ENCODE measurements around the gene UCK1. TPM values are rescaled to one million over a fixed set of nuclear protein-coding genes. Genes with fewer than 3 reads are reported as not detected.

Gene UCK1
- total and polyA plus RNA-seq, 2 of the 13 experiments (the other 11 are each of a cell fraction or from before 2014, with no cell fraction given), result 11.0 to 24.1 TPM

DNA sequence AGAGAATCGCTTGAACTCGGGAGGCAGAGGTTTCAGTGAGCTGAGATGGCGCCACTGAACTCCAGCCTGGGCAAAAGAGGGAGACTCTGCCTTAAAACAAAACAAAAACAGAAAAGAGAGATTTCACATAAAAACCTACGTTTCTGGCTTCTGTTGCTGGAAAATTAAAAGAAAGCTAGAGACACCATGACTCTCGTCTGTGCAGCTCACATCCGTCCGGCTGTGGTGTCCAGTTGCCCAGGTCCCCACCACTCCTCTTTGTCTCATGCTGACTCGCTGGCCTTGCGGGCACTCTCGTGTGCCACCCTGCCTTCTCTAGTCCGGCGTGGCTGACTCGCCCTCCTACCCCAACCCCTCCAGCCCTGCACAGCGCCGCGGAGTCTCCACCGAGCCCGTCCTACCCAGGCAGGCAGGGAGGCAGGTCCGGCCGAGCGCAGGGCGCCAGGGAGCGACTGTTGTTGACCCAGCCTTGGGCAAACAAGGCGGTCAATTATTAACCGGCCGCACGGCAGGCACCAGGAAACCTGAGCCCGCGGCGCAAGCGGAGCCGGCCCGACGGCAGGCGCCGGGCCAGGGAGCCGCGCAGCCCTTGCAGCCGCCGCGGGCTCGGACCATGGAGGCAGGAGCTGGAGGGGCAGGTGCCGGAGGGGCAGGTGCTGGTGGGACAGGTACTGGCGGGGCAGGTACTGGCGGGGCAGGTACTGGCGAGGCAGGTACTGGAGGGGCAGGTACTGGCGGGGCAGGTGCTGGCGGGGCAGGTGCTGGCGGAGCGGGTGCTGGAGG, 14.1 kb upstream of the UCK1 start, which contains the start of gene PRRT1B (continued):
- TF ChIP-seq, protein P1, sequence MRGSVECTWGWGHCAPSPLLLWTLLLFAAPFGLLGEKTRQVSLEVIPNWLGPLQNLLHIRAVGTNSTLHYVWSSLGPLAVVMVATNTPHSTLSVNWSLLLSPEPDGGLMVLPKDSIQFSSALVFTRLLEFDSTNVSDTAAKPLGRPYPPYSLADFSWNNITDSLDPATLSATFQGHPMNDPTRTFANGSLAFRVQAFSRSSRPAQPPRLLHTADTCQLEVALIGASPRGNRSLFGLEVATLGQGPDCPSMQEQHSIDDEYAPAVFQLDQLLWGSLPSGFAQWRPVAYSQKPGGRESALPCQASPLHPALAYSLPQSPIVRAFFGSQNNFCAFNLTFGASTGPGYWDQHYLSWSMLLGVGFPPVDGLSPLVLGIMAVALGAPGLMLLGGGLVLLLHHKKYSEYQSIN (CRISPR knock-in tag; IDR thresholded peaks at IDR 0.05; ENCODE audit: borderline replicate concordance), result no peak
- TF ChIP-seq ATF1 (CRISPR knock-in tag; IDR thresholded peaks at IDR 0.05), result no peak
- TF ChIP-seq, protein P2, sequence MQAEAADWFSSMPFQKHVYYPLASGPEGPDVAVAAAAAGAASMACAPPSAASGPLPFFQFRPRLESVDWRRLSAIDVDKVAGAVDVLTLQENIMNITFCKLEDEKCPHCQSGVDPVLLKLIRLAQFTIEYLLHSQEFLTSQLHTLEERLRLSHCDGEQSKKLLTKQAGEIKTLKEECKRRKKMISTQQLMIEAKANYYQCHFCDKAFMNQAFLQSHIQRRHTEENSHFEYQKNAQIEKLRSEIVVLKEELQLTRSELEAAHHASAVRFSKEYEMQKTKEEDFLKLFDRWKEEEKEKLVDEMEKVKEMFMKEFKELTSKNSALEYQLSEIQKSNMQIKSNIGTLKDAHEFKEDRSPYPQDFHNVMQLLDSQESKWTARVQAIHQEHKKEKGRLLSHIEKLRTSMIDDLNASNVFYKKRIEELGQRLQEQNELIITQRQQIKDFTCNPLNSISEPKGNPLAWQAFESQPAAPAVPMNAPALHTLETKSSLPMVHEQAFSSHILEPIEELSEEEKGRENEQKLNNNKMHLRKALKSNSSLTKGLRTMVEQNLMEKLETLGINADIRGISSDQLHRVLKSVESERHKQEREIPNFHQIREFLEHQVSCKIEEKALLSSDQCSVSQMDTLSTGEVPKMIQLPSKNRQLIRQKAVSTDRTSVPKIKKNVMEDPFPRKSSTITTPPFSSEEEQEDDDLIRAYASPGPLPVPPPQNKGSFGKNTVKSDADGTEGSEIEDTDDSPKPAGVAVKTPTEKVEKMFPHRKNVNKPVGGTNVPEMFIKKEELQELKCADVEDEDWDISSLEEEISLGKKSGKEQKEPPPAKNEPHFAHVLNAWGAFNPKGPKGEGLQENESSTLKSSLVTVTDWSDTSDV (CRISPR knock-in tag; IDR thresholded peaks at IDR 0.05), result no peak
- no peak for TF ChIP-seq KDM1A (CRISPR knock-in tag; IDR thresholded peaks at IDR 0.05)
- 0 out of 2 replicates have a peak, but pooled peaks have one; percentile 42 for TF ChIP-seq ZNF709 (CRISPR knock-in tag; IDR thresholded peaks at IDR 0.05)
- TF ChIP-seq, protein P3, sequence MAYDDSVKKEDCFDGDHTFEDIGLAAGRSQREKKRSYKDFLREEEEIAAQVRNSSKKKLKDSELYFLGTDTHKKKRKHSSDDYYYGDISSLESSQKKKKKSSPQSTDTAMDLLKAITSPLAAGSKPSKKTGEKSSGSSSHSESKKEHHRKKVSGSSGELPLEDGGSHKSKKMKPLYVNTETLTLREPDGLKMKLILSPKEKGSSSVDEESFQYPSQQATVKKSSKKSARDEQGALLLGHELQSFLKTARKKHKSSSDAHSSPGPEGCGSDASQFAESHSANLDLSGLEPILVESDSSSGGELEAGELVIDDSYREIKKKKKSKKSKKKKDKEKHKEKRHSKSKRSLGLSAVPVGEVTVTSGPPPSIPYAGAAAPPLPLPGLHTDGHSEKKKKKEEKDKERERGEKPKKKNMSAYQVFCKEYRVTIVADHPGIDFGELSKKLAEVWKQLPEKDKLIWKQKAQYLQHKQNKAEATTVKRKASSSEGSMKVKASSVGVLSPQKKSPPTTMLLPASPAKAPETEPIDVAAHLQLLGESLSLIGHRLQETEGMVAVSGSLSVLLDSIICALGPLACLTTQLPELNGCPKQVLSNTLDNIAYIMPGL (CRISPR knock-in tag; IDR thresholded peaks at IDR 0.05; ENCODE audit: borderline replicate concordance in 1 of 2, low read depth in 1 of 2), result peak; percentile 17 to 68; a peak in 2 of 4 replicates
- TF ChIP-seq ZFP41 (CRISPR knock-in tag; IDR thresholded peaks at IDR 0.05; ENCODE audit: borderline replicate concordance), result no peak
- TF ChIP-seq ZNF224 (CRISPR knock-in tag; IDR thresholded peaks at IDR 0.05), result no peak
- TF ChIP-seq, protein P4, sequence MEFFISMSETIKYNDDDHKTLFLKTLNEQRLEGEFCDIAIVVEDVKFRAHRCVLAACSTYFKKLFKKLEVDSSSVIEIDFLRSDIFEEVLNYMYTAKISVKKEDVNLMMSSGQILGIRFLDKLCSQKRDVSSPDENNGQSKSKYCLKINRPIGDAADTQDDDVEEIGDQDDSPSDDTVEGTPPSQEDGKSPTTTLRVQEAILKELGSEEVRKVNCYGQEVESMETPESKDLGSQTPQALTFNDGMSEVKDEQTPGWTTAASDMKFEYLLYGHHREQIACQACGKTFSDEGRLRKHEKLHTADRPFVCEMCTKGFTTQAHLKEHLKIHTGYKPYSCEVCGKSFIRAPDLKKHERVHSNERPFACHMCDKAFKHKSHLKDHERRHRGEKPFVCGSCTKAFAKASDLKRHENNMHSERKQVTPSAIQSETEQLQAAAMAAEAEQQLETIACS (CRISPR knock-in tag; IDR thresholded peaks at IDR 0.05), result no peak
- TF ChIP-seq SMAD9 (CRISPR knock-in tag; IDR thresholded peaks at IDR 0.05), result no peak
- TF ChIP-seq, protein P5, sequence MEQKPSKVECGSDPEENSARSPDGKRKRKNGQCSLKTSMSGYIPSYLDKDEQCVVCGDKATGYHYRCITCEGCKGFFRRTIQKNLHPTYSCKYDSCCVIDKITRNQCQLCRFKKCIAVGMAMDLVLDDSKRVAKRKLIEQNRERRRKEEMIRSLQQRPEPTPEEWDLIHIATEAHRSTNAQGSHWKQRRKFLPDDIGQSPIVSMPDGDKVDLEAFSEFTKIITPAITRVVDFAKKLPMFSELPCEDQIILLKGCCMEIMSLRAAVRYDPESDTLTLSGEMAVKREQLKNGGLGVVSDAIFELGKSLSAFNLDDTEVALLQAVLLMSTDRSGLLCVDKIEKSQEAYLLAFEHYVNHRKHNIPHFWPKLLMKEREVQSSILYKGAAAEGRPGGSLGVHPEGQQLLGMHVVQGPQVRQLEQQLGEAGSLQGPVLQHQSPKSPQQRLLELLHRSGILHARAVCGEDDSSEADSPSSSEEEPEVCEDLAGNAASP (CRISPR knock-in tag; IDR thresholded peaks at IDR 0.05; ENCODE audit: borderline replicate concordance), result 0 out of 2 replicates have a peak, but pooled peaks have one; percentile 42
- TF ChIP-seq SIX1 (CRISPR knock-in tag; IDR thresholded peaks at IDR 0.05; ENCODE audit: borderline replicate concordance), result peak; percentile 96
- TF ChIP-seq ZNF674 (CRISPR knock-in tag; IDR thresholded peaks at IDR 0.05; ENCODE audit: low read depth), result no peak
- no peak for TF ChIP-seq HOXA5 (CRISPR knock-in tag; IDR thresholded peaks at IDR 0.05)
- TF ChIP-seq PCBP1 (IDR thresholded peaks at IDR 0.05; ENCODE audit: borderline replicate concordance, low read depth, low read length), result no peak
- no peak for TF ChIP-seq ZNF441 (CRISPR knock-in tag; IDR thresholded peaks at IDR 0.05; ENCODE audit: borderline replicate concordance)
- no peak for TF ChIP-seq EED (CRISPR knock-in tag; IDR thresholded peaks at IDR 0.05)
- TF ChIP-seq, protein P6, sequence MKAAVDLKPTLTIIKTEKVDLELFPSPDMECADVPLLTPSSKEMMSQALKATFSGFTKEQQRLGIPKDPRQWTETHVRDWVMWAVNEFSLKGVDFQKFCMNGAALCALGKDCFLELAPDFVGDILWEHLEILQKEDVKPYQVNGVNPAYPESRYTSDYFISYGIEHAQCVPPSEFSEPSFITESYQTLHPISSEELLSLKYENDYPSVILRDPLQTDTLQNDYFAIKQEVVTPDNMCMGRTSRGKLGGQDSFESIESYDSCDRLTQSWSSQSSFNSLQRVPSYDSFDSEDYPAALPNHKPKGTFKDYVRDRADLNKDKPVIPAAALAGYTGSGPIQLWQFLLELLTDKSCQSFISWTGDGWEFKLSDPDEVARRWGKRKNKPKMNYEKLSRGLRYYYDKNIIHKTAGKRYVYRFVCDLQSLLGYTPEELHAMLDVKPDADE (CRISPR knock-in tag; IDR thresholded peaks at IDR 0.05), result no peak
- TF ChIP-seq MBNL3 (CRISPR knock-in tag; conservative IDR thresholded peaks at IDR 0.05), result no peak

Data from HepG2 (cell line).